PFSK-1 (cell line): Measurements from ENCODE around the gene EDNRB.

Experiments used
- FOXP2 ChIP-seq: optimal IDR thresholded peaks from 2 replicates; pipeline ENCODE3; 2011; ENCODE audit warnings: borderline replicate concordance, control low read depth, inconsistent platforms; ENCODE audit not compliant: insufficient read depth; ENCODE audit errors: extremely low read length, extremely low read depth
- POLR2AphosphoS5 ChIP-seq: IDR thresholded peaks from 2 replicates; pipeline ENCODE4 v1.6.1; 2012; ENCODE audit warnings: low read depth, mild to moderate bottlenecking, control low read depth, low read length, moderate library complexity
- REST ChIP-seq, 2 experiments: IDR thresholded peaks; 2 replicates each; pipeline versions ENCODE4 v1.6.1 to v1.8.0; 2011 to 2012; ENCODE audit warnings: low read depth in 2 of 2, low read length in 2 of 2, control low read depth in 1 of 2, inconsistent platforms in 1 of 2, mild to moderate bottlenecking in 1 of 2, moderate library complexity in 1 of 2; ENCODE audit not compliant: insufficient read depth in 1 of 2
- SIN3A ChIP-seq: IDR thresholded peaks from 2 replicates; pipeline ENCODE4 v1.6.1; 2012; ENCODE audit warnings: mild to moderate bottlenecking, low read length, moderate library complexity, borderline replicate concordance; ENCODE audit not compliant: insufficient read depth
- TAF1 ChIP-seq: IDR thresholded peaks from 2 replicates; pipeline ENCODE4 v1.6.1; 2012; ENCODE audit warnings: low read length, control low read depth, borderline replicate concordance; ENCODE audit not compliant: insufficient read depth

The EDNRB gene

GRCh38 chr13:77896977-77897376 is 21.7 kb downstream of the EDNRB start:
- no peak for TF ChIP-seq POLR2AphosphoS5
- TF ChIP-seq FOXP2, result no peak
- no peak for TF ChIP-seq SIN3A
- TF ChIP-seq REST (IDR thresholded peaks at IDR 0.05; ENCODE audit: insufficient read depth in 1 of 2, low read depth in 2 of 2, low read length in 2 of 2), result no peak
- TF ChIP-seq TAF1, result no peak

GRCh38 chr13:77896536-77896935 is 22.1 kb downstream of the EDNRB start:
- no peak for TF ChIP-seq FOXP2

- TF ChIP-seq REST (IDR thresholded peaks at IDR 0.05; ENCODE audit: insufficient read depth in 1 of 2, low read depth in 2 of 2, low read length in 2 of 2) (no peak), SIN3A (no peak), TAF1 (no peak), POLR2AphosphoS5 (no peak)
Measured at GRCh38 chr13:77894743-77895142, 23.9 kb downstream of the EDNRB start.

- TF ChIP-seq SIN3A (no peak), POLR2AphosphoS5 (no peak), REST (IDR thresholded peaks at IDR 0.05; ENCODE audit: insufficient read depth in 1 of 2, low read depth in 2 of 2, low read length in 2 of 2) (no peak), FOXP2 (no peak), TAF1 (no peak)
Measured at GRCh38 chr13:77893066-77893465, 25.6 kb downstream of the EDNRB start.

GRCh38 chr13:77892491-77892890 is 26.1 kb downstream of the EDNRB start:
- TF ChIP-seq SIN3A (no peak), REST (IDR thresholded peaks at IDR 0.05; ENCODE audit: insufficient read depth in 1 of 2, low read depth in 2 of 2, low read length in 2 of 2) (no peak), FOXP2 (no peak), POLR2AphosphoS5 (no peak), TAF1 (no peak)
